Measurements from ENCODE around the gene LINGO3.

GRCh38 chr19:2350656-2351055, 42.7 kb upstream of the LINGO3 start:
- TF ChIP-seq CTCF (IDR thresholded peaks at IDR 0.05) (no peak), POLR2A (IDR thresholded peaks at IDR 0.05) (no peak)
